ENCODE results near the gene PLB1.

Gene PLB1

DNA sequence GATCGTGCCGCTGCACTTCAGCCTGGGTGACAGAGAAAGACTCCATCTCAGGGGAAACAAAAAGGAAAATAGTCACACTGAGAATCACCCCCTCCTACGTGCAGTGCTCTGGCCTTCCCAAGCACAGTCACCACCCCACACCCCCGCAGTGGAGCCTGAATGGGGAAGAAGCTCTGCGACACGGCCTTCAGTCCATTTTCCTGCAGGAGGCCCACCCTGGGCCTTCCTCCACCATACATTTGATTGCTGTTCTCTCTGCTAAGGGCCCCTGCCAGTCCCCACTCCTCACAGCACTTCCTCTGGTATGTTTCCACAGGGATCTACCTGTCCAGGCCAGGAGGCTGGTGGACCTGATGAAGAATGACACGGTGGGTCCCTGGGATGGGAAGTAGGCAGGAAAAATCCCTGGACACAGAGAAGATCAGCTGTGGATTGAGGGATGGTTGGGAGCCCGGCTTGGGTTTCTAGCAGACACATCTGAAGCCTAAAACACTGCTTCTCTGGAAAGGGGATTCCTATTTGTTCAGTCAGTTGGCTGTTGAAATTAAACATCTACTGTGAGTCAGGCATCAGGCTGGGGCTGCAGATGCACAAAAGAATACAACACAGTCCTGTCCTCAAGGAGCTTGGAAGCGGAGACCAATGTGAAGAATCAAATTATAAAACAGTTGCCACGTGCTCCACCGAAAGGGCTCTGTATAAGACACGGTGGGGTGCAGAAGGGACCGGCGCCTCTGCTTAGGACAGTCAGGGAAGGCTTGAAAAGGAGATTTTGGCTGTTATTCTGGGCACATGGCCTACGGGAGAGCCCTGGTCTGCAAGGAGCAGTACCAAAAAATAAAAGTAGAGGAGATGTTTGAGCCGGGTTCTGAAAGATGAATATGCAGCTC, 82.2 kb downstream of the PLB1 start:
- TF ChIP-seq, protein P1, sequence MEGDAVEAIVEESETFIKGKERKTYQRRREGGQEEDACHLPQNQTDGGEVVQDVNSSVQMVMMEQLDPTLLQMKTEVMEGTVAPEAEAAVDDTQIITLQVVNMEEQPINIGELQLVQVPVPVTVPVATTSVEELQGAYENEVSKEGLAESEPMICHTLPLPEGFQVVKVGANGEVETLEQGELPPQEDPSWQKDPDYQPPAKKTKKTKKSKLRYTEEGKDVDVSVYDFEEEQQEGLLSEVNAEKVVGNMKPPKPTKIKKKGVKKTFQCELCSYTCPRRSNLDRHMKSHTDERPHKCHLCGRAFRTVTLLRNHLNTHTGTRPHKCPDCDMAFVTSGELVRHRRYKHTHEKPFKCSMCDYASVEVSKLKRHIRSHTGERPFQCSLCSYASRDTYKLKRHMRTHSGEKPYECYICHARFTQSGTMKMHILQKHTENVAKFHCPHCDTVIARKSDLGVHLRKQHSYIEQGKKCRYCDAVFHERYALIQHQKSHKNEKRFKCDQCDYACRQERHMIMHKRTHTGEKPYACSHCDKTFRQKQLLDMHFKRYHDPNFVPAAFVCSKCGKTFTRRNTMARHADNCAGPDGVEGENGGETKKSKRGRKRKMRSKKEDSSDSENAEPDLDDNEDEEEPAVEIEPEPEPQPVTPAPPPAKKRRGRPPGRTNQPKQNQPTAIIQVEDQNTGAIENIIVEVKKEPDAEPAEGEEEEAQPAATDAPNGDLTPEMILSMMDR (IDR thresholded peaks at IDR 0.05; ENCODE audit: low read depth, low read length), result no peak
- no peak overlapping the region for H3K4me3 ChIP-seq (replicated peaks in 1 of 2; ENCODE audit: low read depth in 2 of 2, low read length in 2 of 2)
- DNase-seq (ENCODE audit: low read depth in 2 of 2), result no peak

DNA sequence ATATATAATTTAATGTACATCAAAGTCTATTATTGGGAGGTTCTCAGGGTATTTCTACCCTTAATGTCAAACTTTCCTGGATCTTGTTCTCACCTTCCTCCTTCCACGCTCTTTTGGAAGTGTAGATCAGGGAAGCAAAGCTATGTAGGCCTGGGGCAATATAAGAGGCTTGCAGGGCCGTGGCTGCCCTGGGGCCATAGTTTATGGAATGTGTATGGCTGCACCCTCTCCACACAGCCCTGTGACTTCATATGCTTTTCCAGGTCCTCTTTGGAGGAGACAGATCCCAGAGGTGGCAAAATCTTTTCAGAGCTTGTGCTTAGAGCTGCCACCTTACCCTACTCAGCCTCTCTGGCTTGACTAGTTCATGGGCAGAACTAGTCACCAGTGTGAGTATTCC, 82.9 kb downstream of the PLB1 start:
- DNase-seq (ENCODE audit: low read depth in 2 of 2), result no peak
- H3K4me3 ChIP-seq (replicated peaks in 1 of 2; ENCODE audit: low read depth in 2 of 2, low read length in 2 of 2), result no peak overlapping the region
- TF ChIP-seq, protein P1 (IDR thresholded peaks at IDR 0.05; ENCODE audit: low read depth, low read length), result no peak

GRCh38 chr2:28579606-28580005, 83.7 kb downstream of the PLB1 start:
- no peak for DNase-seq (ENCODE audit: low read depth in 2 of 2)
- TF ChIP-seq, protein P1 (IDR thresholded peaks at IDR 0.05; ENCODE audit: low read depth, low read length), result no peak
- no peak overlapping the region for H3K4me3 ChIP-seq (replicated peaks in 1 of 2; ENCODE audit: low read depth in 2 of 2, low read length in 2 of 2)

GRCh38 chr2:28580078-28580477, 84.2 kb downstream of the PLB1 start:
- TF ChIP-seq, protein P1 (IDR thresholded peaks at IDR 0.05; ENCODE audit: low read depth, low read length), result no peak
- H3K4me3 ChIP-seq (replicated peaks in 1 of 2; ENCODE audit: low read depth in 2 of 2, low read length in 2 of 2), result no peak overlapping the region
- no peak for DNase-seq (ENCODE audit: low read depth in 2 of 2)

- no peak for DNase-seq (ENCODE audit: low read depth in 2 of 2)
- no peak overlapping the region for H3K4me3 ChIP-seq (replicated peaks in 1 of 2; ENCODE audit: low read depth in 2 of 2, low read length in 2 of 2)
- TF ChIP-seq, protein P1 (IDR thresholded peaks at IDR 0.05; ENCODE audit: low read depth, low read length), result no peak
Observed at GRCh38 chr2:28581312-28581711, 85.5 kb downstream of the PLB1 start.

DNA sequence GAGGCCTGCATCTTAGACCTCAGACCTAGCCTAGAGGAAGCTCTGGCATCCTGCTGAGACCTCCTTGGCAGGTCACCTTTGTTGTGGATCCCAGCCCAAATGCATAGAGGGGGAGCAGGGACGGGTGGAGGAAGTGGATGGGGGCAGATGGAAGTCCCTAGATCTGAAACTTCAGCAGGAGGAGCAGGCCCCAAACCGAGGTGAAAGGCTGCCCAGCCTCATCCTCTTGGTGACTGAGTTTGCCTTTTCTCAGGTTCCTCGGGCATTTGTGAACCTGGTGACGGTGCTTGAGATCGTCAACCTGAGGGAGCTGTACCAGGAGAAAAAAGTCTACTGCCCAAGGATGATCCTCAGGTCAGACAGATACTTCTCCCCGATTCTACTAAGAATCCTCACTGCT, 86.3 kb downstream of the PLB1 start:
- TF ChIP-seq, protein P1 (IDR thresholded peaks at IDR 0.05; ENCODE audit: low read depth, low read length), result no peak
- no peak overlapping the region for H3K4me3 ChIP-seq (replicated peaks in 1 of 2; ENCODE audit: low read depth in 2 of 2, low read length in 2 of 2)
- DNase-seq (ENCODE audit: low read depth in 2 of 2), result no peak
